ENCODE results near the gene PPP2R2B.

DNA sequence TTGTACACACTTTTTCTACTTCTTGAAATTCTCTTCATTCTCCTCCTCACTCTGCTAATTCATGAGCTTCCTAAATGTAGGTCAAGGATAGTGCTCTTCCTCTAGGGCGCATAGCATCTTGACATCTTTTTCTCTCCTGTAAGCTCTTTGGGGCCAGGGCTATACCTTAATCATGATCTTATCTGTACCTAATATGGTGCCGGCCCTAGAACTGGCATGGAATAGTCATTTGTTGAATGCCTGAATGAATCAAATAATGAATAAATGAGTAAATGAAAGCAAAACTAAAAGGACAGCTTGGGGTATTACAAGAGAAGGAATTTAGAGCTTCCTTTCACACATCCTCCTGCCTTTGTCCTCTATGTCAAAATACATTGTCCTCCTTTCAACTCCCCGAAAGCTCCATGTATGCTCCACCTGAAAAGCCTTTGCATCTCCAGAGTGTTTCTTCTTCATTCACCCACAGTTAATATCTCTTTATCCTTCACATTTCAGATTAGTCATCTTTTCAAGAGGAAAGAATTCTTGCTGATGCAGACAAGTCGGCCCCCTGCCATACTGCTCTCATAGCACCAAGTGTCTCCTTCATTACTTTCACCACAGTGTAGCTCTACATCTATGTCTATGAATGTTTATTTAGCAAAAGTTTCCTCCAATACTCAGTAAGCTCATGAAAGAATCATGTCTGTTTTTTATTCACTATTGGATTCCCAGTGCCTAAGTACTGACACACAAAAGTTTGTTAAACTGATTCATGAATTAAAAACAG lies 16.4 kb upstream of the PPP2R2B start:
- TF ChIP-seq CTCF (IDR thresholded peaks at IDR 0.05): no peak
- no peak for TF ChIP-seq EP300 (IDR thresholded peaks at IDR 0.05)
